Motor neuron (in vitro differentiated cells): ENCODE results near the gene GNB1L. TPM values are rescaled to one million over a fixed set of nuclear protein-coding genes. Genes with fewer than 3 reads are reported as not detected.
A peak's percentile ranks its signal among the peaks of the same experiment; 100 is the strongest.
"Not testable (repeated sequence)": the region's sequence is repeated elsewhere in the genome, so short reads cannot be mapped to it uniquely, and the experiment has no call there.

Source experiments
- ATAC-seq, 8 experiments: fragments of 200-7000 bp; cut with Tn5 transposase; replicated peaks in 6 of 8; 2 replicates each; pipeline ENCODE4 v1.8.0; 2021; ENCODE audit warnings: mild to moderate bottlenecking in 8 of 8, moderate library complexity in 8 of 8
- H3K27ac ChIP-seq, 2 donors: fragments of 250-450 bp; sonication (Bioruptor Pico); 2 replicates each; pipeline ENCODE4 v1.9.0; 2021; ENCODE audit warnings: antibody characterized with exemption in 2 of 2, mild to moderate bottlenecking in 2 of 2, moderate library complexity in 1 of 2
- H3K4me1 ChIP-seq, 2 donors: fragments of 250-450 bp; sonication (Bioruptor Pico); replicated peaks in 1 of 2; 2 replicates each; pipeline ENCODE4 v1.6.1; 2021; ENCODE audit warnings: antibody characterized with exemption in 2 of 2, mild to moderate bottlenecking in 2 of 2, moderate library complexity in 1 of 2
- H3K4me3 ChIP-seq, 5 donors: fragments of 250-450 bp; sonication (Bioruptor Pico); 2 replicates each; pipeline ENCODE4 v1.9.0; 2021; ENCODE audit warnings: antibody characterized with exemption in 5 of 5, mild to moderate bottlenecking in 5 of 5, moderate library complexity in 4 of 5
- WGBS, 10 experiments: fragments of 450-650 bp; shearing (Covaris generic); methylation state at CpG; one replicate each; pipeline ENCODE4 v1.0.0; 2022; 5-methylcytosine and 5-hydroxymethylcytosine counted together
- in situ Hi-C, 9 experiments: fragments of 400-800 bp; cut with MboI; loops; one replicate each; pipeline ENCODE4 v1.15.0; 2021; ENCODE audit warnings: low sequenced_read_pairs in 9 of 9, low pct_unique_long_range_greater_than_20kb in 2 of 9; ENCODE audit not compliant: unreplicated experiment in 9 of 9
- total RNA-seq, 8 experiments: library from RNA; unstranded; fragments of 300-600 nt; gene quantifications; 2 replicates each; pipeline versions ENCODE4 v1.2.3 to v1.2.4, GENCODE V29; 2022

GNB1L gene
- total RNA-seq, 8 experiments from 2014 or later: 5.6 to 7.2 (median 6.4) TPM

DNA sequence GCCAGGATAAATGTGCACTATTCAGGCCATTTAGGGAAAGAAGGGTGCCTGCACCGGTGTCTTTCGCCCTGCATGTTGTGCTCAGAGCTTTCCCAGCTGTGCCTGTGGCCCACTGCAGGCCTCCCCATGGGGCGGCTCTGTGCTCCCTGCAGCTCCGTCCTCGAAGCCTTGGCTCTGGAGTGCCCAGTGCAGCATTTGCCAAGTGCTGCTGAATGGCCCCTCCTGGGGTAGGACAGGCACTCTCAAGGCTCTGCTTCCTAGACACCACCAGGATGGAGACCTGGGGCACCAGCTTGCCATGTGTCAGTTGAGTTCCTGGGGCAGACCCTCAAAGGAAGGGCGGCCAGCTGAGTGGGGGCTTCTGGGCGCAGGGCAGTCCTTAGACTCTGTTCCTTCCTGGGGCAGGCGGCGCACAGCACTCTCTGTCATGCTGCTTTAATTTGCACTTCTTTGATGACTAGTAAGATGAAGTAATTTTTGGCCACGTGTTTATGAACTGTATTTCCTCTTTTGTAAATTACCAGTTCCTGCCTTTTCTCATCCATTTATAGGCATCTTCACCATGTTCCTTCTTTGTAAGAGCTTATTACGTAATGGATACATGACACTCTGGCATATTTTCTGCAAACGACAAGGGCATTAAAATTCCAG is 32.1 kb upstream of the GNB1L start:
- WGBS, 10 experiments: 18 to 91% (median 70%) methylated on average over 2 to 6 of the region's 12 CpGs; no CpG with 5 or more reads in 2 of the 10 experiments
- H3K4me3 ChIP-seq: no peak overlapping the region
- peaks cover 9 to 11% of the 10 kb centered on the region in 2 donors for H3K4me1 ChIP-seq
- H3K27ac ChIP-seq: no peak overlapping the region
- in situ Hi-C loops: no loop called here
- peak in 4 of 8 experiments; percentile 3 to 73 (median 30) for ATAC-seq

DNA sequence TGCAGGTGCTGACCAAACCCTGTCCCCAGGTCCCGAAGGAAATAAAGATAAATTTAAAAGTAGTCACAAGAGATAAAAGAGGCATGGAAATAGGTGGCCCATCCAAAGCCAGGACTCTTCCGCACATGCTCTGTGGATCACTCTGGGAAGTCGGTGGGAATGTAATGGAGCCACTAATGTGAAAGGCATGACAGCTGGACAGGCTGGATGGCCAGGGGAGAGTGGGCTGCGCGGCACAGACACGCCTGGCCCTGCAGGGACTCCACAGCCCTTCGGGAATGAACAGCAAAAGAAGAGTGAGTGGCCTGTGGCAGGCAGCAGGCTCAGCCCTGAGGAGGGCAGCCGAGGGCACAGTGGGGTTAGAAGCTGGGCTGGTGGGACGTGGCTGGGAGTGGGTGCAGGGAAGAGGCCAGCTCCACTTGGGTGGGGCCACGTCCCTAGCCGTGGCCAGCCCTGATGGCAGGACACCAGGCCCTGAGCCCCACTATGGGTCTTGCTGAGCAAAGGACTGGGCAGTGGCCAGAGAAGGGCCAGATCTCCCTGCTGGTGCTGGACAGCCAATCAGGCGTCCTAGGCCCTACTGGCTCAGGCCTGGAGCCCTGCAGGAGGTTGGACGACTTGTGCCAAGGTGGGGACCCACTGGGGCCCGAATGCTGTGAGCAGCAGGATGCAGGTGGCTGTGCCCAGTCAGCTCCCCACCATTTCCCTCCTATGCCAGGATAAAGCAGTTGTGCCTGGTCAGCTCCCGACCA is 31.3 kb upstream of the GNB1L start:
- Histone ChIP-seq H3K4me3 (no peak overlapping the region), H3K27ac (no peak overlapping the region), H3K4me1 (peaks cover 10 to 11% of the 10 kb centered on the region in 2 donors)
- 40 to 83% (median 76%) methylated on average over 1 to 3 of the region's 15 CpGs; no CpG with 5 or more reads in 5 of the 10 experiments for WGBS, 10 experiments
- in situ Hi-C loops: no loop called here
- no peak for ATAC-seq

DNA sequence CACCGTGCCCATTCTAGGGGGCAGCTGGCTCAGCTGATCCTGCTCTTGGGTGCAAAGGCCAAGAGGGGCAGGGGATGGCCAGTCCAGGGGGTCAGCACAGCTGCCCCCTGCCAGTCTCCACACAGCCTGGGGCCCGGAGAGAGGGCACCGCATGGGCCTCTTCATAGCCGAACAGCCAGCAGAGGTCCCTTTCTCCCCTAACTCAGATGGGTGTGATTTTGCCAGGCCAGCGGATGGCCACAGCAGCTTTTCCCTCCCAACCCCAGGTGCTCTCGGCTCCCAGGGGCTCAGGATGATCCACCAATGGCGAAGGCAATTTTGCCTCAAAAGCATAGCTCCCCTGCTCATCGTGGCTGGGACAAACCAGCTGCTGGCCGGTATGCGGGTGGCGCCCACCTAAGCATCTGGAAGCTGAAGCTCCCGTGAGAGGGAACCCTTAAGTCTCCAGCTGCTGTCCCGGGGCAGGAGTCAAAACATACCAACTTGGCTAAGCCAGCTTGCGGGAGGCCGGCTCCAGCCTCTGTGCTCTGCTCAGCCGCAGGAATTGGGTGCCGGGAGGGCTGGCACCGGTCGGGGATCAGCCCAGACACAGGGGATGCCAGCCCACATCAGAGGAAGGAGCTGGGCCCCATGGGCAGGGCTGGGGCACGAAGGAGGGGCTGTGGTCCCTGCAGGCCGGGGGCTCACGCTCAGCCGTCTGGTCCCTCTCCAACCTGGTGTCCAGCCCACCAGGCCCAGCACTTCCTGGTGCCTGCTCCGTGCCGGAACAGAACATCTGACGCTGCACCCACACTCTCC is 30.5 kb upstream of the GNB1L start:
- whole genome bisulfite sequencing, 10 experiments: 73 to 100% (median 93%) methylated on average over 1 to 3 of the region's 26 CpGs; no CpG with 5 or more reads in 4 of the 10 experiments
- in situ Hi-C loops: no loop called here

DNA sequence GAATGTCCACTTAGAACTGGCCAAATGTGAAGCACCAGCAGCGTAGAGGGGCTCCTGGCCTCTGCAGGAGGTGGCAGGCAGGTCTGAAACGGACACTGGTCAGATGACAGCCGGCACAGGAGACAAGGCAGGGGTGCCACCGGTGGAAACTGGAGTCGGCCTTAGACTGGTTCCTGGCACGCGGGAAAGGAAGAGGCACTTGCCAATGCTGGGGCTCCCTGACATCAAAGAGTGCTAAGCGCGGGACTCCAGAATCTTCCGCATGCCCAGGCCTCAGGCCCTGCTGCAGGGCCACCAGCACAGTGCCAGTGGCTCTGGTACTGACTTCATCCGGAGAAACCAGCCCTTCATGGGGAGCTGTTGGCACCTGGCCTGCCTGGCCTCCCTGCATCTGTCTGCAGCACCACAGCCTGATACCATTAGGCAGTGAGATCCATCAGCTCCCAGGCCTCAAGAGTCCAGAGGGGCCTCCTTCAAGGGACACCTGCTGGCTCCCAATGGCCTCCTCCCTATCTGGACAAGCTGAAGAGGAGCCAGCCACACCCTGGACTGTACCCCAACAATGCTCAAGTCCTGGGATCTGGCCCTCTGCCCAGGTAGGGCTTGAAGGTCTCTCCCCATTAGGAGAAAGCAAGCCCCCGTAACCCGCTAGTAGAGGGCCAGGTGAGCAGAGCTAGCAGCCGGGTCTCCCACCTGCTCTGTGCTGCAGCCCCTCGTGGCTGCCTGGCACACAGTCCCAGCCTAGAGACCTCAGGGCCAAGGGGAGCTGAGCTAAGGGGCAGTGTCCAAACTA is 29.7 kb upstream of the GNB1L start:
- 87 to 100% (median 94%) methylated on average over 1 to 9 of the region's 15 CpGs; no CpG with 5 or more reads in 3 of the 10 experiments for WGBS, 10 experiments
- no peak overlapping the region for H3K27ac ChIP-seq
- H3K4me1 ChIP-seq: peaks cover 19 to 20% of the 10 kb centered on the region in 2 donors
- no peak for ATAC-seq
- in situ Hi-C loops: no loop called here
- no peak overlapping the region for H3K4me3 ChIP-seq

More for the DNA sequence above, 30.5 kb upstream of the GNB1L start:
- no peak overlapping the region for H3K27ac ChIP-seq
- no peak overlapping the region for H3K4me3 ChIP-seq
- ATAC-seq: no peak
- H3K4me1 ChIP-seq: peaks cover 18 to 19% of the 10 kb centered on the region in 2 donors

DNA sequence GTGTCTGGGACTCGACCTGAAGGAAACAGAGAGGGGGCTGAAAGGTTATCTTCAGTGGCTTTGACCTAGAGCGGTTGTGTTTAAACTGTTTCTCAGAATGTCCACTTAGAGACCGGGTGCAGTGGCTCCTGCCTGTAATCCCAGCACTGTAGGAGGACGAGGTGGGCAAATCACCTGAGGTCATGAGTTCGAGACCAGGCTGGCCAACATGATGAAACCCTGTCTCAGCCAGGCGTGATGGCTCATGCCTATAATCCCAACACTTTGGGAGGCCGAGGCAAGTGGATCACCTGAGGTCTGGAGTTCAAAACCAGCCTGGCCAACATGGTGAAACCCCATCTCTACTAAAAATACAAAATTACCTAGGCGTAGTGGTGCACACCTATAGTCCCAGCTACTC is 28.8 kb upstream of the GNB1L start:
- 80 to 100% (median 100%) methylated on average over 1 to 2 of the region's 8 CpGs; no CpG with 5 or more reads in 5 of the 10 experiments for WGBS, 10 experiments
- H3K4me3 ChIP-seq, ATAC-seq, in situ Hi-C loops, H3K27ac ChIP-seq: not testable (repeated sequence)
- peaks cover 19 to 27% of the 10 kb centered on the region in 2 donors for H3K4me1 ChIP-seq

DNA sequence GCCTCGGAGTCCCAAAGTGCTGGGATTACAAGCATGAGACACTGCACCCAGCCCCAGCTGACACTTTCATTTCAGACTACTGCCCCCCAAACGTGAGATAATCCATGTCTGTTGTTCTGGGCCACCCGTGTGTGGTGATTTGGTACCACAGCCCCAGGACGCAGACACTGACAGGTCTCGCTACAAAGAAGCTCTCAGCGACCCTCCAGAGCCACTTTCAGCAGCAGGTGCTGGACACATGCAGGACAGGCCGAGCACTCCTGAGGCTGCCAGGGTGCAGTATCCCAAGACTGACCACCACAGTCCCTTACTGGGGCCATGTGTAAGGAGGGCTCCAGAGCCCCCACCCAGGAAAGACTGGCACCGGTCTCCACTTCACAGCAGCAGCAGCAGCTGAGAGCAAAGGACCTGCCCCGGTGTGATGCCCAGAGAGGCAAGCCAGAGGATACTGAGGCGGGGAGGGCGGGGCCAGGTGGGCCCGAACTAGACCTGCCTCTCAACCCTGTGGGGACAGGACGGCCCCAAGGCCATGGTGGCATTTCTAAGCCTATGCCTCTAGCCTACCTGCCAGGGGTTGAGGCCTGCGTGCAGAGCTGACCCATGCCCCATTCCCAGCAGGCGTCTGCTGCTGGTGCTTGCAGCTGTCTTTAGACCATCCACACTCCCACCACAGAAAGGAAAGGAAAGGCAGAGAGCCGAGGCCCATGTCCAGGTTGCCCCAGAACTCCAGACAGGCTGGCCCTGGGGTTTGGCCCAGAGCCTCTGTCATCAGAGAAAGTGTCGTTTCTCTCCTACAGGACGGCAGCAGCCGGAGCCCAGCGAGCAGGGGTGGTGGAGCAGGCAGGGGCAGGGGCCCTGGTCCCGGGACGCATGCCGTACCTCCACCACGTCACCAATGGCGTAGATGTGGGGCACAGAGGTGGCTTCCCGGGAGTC is 28.0 kb upstream of the GNB1L start:
- no peak for ATAC-seq
- 57 to 100% (median 86%) methylated on average over 1 to 4 of the region's 26 CpGs; no CpG with 5 or more reads in 2 of the 10 experiments for WGBS, 10 experiments
- in situ Hi-C loops: no loop called here
- H3K4me1 ChIP-seq: peaks cover 19 to 27% of the 10 kb centered on the region in 2 donors
- no peak overlapping the region for H3K4me3 ChIP-seq
- no peak overlapping the region for H3K27ac ChIP-seq

DNA sequence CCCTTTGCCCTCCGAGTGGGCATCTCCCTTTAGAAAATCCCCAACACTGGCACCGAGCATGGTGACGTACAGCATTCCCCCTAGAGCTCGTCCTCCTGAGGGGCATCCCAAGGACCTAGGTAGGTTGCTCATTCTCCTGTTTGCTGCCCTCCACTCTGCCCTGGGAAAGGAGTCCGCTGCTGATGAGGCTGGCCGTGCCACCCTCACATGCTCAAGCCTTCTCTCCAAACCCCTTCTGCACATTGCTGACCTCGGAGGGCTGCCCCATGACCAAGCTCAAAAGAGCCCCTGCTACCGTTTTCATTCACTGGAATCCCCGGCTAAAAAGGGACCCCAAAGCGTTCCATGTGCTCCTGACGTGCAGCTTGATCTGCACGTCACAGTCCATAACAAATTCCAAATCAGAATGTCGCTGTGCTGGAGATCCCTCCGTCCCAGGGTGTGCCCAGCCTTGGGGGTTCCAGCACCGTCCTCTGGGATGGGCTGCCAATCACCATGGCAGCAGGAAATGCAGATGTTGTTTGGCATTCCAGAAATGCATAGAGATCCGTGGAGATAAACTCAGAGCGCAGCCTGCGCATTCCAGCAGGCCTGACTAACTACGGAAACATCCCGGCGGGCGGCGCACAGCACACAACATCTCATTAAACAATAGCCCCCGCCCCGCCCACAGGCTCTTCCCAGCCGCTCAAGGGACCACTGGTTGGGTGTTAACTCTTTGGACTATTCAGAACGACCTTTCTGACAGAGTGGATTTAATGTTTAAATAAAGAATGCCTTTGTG is 26.3 kb upstream of the GNB1L start:
- no peak overlapping the region for H3K4me3 ChIP-seq
- peak; percentile 79 to 91 (median 88) for ATAC-seq
- H3K4me1 ChIP-seq: peaks cover 19 to 27% of the 10 kb centered on the region in 2 donors
- peak overlapping the region in 1 of 2 donors; percentile 28 for H3K27ac ChIP-seq
- WGBS, 10 experiments: 0 to 40% (median 13%) methylated on average over 1 to 14 of the region's 27 CpGs; no CpG with 5 or more reads in 3 of the 10 experiments
- in situ Hi-C loops: no loop called here

DNA sequence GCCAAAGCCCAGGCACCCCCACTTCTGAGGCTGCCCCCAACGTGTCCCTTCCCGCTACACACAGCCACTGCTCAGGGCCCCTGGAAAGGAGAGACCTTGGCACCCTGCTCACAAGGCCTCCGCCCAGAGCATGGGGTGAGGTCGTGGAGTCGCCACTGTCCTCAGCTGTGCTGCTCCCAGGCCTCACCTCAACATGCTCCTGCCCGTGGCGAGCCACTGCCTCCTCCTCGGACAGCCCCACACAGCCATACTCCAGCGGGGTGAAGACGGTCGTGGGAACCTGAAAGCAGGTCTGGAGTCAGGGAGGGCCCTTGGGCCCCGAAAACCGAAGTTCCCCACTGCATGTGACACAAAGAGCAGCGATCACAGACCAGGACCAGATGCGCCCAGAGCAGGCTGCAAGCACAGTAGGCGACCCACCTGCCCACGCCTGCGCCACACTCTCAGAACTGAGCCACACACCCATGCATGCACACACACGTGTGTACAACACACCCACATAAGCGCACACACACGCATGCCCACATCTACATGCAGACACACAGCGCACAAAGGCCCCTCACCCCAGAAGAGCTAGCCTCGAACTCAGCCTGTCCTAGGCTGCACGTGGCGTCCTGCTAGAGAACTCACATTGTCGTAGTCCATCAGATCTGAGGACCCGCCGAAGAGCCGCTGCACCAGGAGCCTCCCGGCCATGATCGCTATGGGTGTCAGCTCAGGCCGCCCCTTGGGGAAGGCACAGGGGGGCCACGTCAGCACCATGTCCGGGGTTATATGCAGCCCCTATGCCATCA is 25.5 kb upstream of the GNB1L start:
- Histone ChIP-seq H3K27ac (no peak overlapping the region), H3K4me1 (peaks cover 19 to 27% of the 10 kb centered on the region in 2 donors), H3K4me3 (no peak overlapping the region)
- no peak for ATAC-seq
- in situ Hi-C loops: no loop called here
- 60 to 100% methylated on average over 1 to 3 of the region's 34 CpGs; no CpG with 5 or more reads in 8 of the 10 experiments for whole genome bisulfite sequencing, 10 experiments

DNA sequence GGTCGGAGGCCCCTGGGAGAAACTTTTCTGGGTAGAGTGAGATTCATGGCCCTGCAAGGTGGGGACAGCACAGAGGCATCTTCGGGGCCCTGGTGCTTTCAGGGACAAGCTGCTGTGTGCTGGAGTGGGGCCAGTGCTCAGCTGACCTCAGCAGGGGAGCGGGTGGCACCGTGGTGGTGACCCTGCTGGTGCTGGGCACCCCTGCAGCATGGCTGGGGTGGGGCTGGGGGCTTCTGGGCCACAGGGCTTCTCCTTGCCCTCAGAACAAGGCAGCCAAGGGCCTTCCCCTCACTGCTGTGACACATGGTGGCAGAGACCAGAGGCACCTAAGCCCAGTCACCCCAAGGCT is 24.9 kb upstream of the GNB1L start:
- in situ Hi-C loops: no loop called here
- Histone ChIP-seq H3K4me3 (no peak overlapping the region), H3K27ac (no peak overlapping the region), H3K4me1 (peaks cover 24 to 27% of the 10 kb centered on the region in 2 donors)
- WGBS, 10 experiments: no CpG with 5 or more reads among the region's 4 CpGs
- no peak for ATAC-seq

DNA sequence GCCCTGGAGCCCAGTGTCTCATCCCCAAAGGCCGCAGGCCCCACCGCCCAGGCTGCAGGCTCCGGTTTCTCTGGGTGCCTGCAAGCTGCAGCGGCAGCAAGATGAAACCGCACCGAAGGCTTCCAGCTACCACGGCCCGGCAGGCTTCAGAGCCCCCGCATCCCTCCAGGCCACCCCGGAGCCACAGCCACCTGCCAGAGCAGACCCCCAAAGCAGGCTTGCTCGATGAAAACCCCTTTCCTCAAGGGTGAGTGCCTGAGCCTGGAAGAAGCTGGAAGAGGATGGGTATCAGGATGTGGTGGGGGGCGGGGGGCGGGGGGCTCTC is 24.5 kb upstream of the GNB1L start:
- in situ Hi-C loops: no loop called here
- 80 to 93% (median 80%) methylated on average over 1 to 3 of the region's 13 CpGs; no CpG with 5 or more reads in 7 of the 10 experiments for WGBS, 10 experiments

More for the DNA sequence above, 24.5 kb upstream of the GNB1L start:
- ATAC-seq: no peak
- Histone ChIP-seq H3K27ac (no peak overlapping the region), H3K4me3 (no peak overlapping the region), H3K4me1 (peaks cover 27 to 28% of the 10 kb centered on the region in 2 donors)
